Measurements from ENCODE around the gene SPDYE8.
"Not testable (repeated sequence)": the region's sequence is repeated elsewhere in the genome, so short reads cannot be mapped to it uniquely, and the experiment has no call there.

DNA sequence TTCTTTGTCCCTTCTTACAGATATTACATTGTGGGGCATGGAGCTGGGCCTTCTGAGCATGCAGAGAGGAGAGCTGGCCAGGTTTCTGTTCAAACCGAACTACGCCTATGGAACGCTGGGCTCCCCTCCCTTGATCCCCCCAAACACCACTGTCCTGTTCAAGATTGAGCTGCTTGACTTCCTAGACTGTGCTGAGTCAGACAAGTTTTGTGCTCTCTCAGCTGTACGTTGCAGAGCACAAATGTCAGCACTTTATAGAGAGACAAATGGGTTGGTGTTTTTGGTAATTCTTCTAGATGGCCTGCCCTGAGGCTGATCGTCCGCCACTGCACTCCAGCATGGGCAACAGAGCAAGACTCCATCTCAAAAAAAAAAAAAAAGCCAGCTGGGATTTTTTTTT, 58.1 kb downstream of the SPDYE8 start:
- TF ChIP-seq, protein P1, sequence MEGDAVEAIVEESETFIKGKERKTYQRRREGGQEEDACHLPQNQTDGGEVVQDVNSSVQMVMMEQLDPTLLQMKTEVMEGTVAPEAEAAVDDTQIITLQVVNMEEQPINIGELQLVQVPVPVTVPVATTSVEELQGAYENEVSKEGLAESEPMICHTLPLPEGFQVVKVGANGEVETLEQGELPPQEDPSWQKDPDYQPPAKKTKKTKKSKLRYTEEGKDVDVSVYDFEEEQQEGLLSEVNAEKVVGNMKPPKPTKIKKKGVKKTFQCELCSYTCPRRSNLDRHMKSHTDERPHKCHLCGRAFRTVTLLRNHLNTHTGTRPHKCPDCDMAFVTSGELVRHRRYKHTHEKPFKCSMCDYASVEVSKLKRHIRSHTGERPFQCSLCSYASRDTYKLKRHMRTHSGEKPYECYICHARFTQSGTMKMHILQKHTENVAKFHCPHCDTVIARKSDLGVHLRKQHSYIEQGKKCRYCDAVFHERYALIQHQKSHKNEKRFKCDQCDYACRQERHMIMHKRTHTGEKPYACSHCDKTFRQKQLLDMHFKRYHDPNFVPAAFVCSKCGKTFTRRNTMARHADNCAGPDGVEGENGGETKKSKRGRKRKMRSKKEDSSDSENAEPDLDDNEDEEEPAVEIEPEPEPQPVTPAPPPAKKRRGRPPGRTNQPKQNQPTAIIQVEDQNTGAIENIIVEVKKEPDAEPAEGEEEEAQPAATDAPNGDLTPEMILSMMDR (IDR thresholded peaks at IDR 0.05; ENCODE audit: extremely low read depth in 1 of 2, insufficient read depth in 1 of 2, low read depth in 1 of 2, low read length in 2 of 2) = not testable (repeated sequence)
- TF ChIP-seq, protein P2, sequence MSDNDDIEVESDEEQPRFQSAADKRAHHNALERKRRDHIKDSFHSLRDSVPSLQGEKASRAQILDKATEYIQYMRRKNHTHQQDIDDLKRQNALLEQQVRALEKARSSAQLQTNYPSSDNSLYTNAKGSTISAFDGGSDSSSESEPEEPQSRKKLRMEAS (IDR thresholded peaks at IDR 0.05; ENCODE audit: insufficient read depth, insufficient read length) = not testable (repeated sequence)
- not testable (repeated sequence) for TF ChIP-seq EZH2 (IDR thresholded peaks at IDR 0.05; ENCODE audit: borderline replicate concordance, low read depth, low read length, severe bottlenecking); POLR2AphosphoS5 (IDR thresholded peaks at IDR 0.05; ENCODE audit: insufficient read depth, low read depth, low read length); POLR2A (IDR thresholded peaks at IDR 0.05; ENCODE audit: low read depth, low read length); MYC (IDR thresholded peaks at IDR 0.05; ENCODE audit: low read depth, low read length); GATA2 (IDR thresholded peaks at IDR 0.05; ENCODE audit: insufficient read depth, insufficient read length, low read depth, low read length); JUN (IDR thresholded peaks at IDR 0.05; ENCODE audit: borderline replicate concordance, insufficient read depth, insufficient read length, low read depth)

Measured in endothelial cell of umbilical vein (primary cell).